SK-N-SH (cell line): ENCODE data around the gene CLEC18A.
"Not testable (repeated sequence)": the region's sequence is repeated elsewhere in the genome, so short reads cannot be mapped to it uniquely, and the experiment has no call there.

Experiments
- FOXM1 ChIP-seq: IDR thresholded peaks from 2 replicates; pipeline ENCODE4 v1.4.0; 2012; ENCODE audit warnings: low read depth, mild to moderate bottlenecking
- POLR2AphosphoS5 ChIP-seq: IDR thresholded peaks from 2 replicates; pipeline ENCODE4 v1.6.1; 2012; ENCODE audit warnings: low read depth, low read length
- SIN3A ChIP-seq: IDR thresholded peaks from 2 replicates; pipeline ENCODE4 v1.6.1; 2012; ENCODE audit warnings: low read depth, mild to moderate bottlenecking, low read length, moderate library complexity, borderline replicate concordance
- SMC3 ChIP-seq: IDR thresholded peaks from 2 replicates; pipeline ENCODE4 v1.6.1; 2012; ENCODE audit warnings: low read depth, low read length, improper control_type of control experiment
- TF ChIP-seq, protein P1 (sequence below): fragments of 200-600 bp; sonication (generic); IDR thresholded peaks from 2 replicates; pipeline ENCODE4 v1.6.1; 2017; ENCODE audit warnings: antibody characterized with exemption, mild to moderate bottlenecking, moderate library complexity
- TF ChIP-seq, protein P2 (sequence below): fragments of 150-350 bp; IDR thresholded peaks from 2 replicates; pipeline ENCODE4 v1.6.1; 2017; ENCODE audit warnings: antibody characterized with exemption, low read length, low read depth, borderline replicate concordance
- TF ChIP-seq, protein P3 (sequence below): IDR thresholded peaks from 2 replicates; pipeline ENCODE4 v1.6.1; 2012; ENCODE audit warnings: mild to moderate bottlenecking, low read depth, low read length, moderate library complexity

DNA sequence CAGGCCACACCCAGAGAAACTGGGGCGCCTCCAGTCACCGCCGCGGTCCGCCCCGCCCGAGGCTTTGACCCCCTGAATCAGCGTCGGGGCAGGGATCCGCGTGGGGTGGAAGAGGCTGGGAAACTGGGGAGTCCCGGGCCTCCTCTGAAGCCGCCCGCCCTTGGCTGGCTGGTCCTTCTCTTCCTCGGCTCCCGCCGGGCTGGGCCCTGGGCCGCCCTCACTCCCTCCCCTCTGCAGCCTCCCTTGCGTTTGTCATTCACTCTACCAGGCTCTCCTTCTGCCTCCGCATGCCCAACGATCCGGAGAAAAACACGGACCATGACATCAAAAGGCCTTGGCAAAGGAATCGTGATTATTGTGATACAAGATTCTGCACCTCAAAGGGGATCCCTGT is 14.5 kb downstream of the CLEC18A start:
- TF ChIP-seq FOXM1, POLR2AphosphoS5, SMC3, SIN3A: not testable (repeated sequence)
- TF ChIP-seq, protein P1, sequence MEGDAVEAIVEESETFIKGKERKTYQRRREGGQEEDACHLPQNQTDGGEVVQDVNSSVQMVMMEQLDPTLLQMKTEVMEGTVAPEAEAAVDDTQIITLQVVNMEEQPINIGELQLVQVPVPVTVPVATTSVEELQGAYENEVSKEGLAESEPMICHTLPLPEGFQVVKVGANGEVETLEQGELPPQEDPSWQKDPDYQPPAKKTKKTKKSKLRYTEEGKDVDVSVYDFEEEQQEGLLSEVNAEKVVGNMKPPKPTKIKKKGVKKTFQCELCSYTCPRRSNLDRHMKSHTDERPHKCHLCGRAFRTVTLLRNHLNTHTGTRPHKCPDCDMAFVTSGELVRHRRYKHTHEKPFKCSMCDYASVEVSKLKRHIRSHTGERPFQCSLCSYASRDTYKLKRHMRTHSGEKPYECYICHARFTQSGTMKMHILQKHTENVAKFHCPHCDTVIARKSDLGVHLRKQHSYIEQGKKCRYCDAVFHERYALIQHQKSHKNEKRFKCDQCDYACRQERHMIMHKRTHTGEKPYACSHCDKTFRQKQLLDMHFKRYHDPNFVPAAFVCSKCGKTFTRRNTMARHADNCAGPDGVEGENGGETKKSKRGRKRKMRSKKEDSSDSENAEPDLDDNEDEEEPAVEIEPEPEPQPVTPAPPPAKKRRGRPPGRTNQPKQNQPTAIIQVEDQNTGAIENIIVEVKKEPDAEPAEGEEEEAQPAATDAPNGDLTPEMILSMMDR, result not testable (repeated sequence)
- TF ChIP-seq, protein P2, sequence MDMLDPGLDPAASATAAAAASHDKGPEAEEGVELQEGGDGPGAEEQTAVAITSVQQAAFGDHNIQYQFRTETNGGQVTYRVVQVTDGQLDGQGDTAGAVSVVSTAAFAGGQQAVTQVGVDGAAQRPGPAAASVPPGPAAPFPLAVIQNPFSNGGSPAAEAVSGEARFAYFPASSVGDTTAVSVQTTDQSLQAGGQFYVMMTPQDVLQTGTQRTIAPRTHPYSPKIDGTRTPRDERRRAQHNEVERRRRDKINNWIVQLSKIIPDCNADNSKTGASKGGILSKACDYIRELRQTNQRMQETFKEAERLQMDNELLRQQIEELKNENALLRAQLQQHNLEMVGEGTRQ, result not testable (repeated sequence)
- TF ChIP-seq, protein P3, sequence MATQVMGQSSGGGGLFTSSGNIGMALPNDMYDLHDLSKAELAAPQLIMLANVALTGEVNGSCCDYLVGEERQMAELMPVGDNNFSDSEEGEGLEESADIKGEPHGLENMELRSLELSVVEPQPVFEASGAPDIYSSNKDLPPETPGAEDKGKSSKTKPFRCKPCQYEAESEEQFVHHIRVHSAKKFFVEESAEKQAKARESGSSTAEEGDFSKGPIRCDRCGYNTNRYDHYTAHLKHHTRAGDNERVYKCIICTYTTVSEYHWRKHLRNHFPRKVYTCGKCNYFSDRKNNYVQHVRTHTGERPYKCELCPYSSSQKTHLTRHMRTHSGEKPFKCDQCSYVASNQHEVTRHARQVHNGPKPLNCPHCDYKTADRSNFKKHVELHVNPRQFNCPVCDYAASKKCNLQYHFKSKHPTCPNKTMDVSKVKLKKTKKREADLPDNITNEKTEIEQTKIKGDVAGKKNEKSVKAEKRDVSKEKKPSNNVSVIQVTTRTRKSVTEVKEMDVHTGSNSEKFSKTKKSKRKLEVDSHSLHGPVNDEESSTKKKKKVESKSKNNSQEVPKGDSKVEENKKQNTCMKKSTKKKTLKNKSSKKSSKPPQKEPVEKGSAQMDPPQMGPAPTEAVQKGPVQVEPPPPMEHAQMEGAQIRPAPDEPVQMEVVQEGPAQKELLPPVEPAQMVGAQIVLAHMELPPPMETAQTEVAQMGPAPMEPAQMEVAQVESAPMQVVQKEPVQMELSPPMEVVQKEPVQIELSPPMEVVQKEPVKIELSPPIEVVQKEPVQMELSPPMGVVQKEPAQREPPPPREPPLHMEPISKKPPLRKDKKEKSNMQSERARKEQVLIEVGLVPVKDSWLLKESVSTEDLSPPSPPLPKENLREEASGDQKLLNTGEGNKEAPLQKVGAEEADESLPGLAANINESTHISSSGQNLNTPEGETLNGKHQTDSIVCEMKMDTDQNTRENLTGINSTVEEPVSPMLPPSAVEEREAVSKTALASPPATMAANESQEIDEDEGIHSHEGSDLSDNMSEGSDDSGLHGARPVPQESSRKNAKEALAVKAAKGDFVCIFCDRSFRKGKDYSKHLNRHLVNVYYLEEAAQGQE, result not testable (repeated sequence)
